SK-N-SH (cell line): Measurements from ENCODE around the gene RFPL4AL1. TPM values are rescaled to one million over a fixed set of nuclear protein-coding genes. Genes with fewer than 3 reads are reported as not detected.

Experiments
- polyA plus RNA-seq, 3 experiments: library from polyadenylated mRNA; depleted of rRNA; stranded (reverse); fragments of >200 nt; gene quantifications; 2 replicates each; pipeline ENCODE4 v1.2.3, GENCODE V29; 2012

The RFPL4AL1 gene
- polyA plus RNA-seq, 1 of the 3 experiments (the other 2 are of a cell fraction), result not detected

Other genes with a start within 250 kb of the RFPL4AL1 start
- gene SBK2, start 232.0 kb upstream of the RFPL4AL1 start, polyA plus RNA-seq (2012; rRNA removed), result 0.20 and 0.28 TPM in 2 replicates
- gene SBK3, start 223.6 kb upstream of the RFPL4AL1 start, polyA plus RNA-seq (2012; rRNA removed), result 0.03 and 0.05 TPM in 2 replicates
- 3.5 and 5.9 TPM in 2 replicates for gene ZNF579, start 188.3 kb upstream of the RFPL4AL1 start, polyA plus RNA-seq (2012; rRNA removed)
- 5.2 and 5.7 TPM in 2 replicates for gene FIZ1, start 169.6 kb upstream of the RFPL4AL1 start, polyA plus RNA-seq (2012; rRNA removed)
- gene ZNF524, start 168.8 kb upstream of the RFPL4AL1 start, polyA plus RNA-seq (2012; rRNA removed), result 7.2 and 7.3 TPM in 2 replicates
- gene ZNF865, start 163.5 kb upstream of the RFPL4AL1 start, polyA plus RNA-seq (2012; rRNA removed), result 3.4 and 5.0 TPM in 2 replicates
- 5.0 and 5.5 TPM in 2 replicates for gene ZNF784, start 144.6 kb upstream of the RFPL4AL1 start, polyA plus RNA-seq (2012; rRNA removed)
- 14.0 and 21.9 TPM in 2 replicates for gene ZNF580, start 128.1 kb upstream of the RFPL4AL1 start, polyA plus RNA-seq (2012; rRNA removed)
- 24.2 and 24.7 TPM in 2 replicates for gene ZNF581, start 125.5 kb upstream of the RFPL4AL1 start, polyA plus RNA-seq (2012; rRNA removed)
- gene CCDC106, start 120.9 kb upstream of the RFPL4AL1 start, polyA plus RNA-seq (2012; rRNA removed), result 20.1 and 27.1 TPM in 2 replicates
- gene U2AF2, start 114.1 kb upstream of the RFPL4AL1 start, polyA plus RNA-seq (2012; rRNA removed), result 217 and 321 TPM in 2 replicates
- 72.0 and 134 TPM in 2 replicates for gene EPN1, start 93.9 kb upstream of the RFPL4AL1 start, polyA plus RNA-seq (2012; rRNA removed)
- not detected in 2 replicates for gene NLRP9, start 30.7 kb upstream of the RFPL4AL1 start, polyA plus RNA-seq (2012; rRNA removed)
- gene RFPL4A, start 10.0 kb upstream of the RFPL4AL1 start, polyA plus RNA-seq (2012; rRNA removed), result 0.06 TPM in 1 of 2 replicates, not detected in the other
- 0.02 TPM in 1 of 2 replicates, not detected in the other for gene NLRP11, start 62.9 kb downstream of the RFPL4AL1 start, polyA plus RNA-seq (2012; rRNA removed)
- 0.02 and 0.03 TPM in 2 replicates for gene NLRP4, start 67.4 kb downstream of the RFPL4AL1 start, polyA plus RNA-seq (2012; rRNA removed)
- not detected in 2 replicates for gene NLRP13, start 163.2 kb downstream of the RFPL4AL1 start, polyA plus RNA-seq (2012; rRNA removed)
- gene NLRP8, start 178.7 kb downstream of the RFPL4AL1 start, polyA plus RNA-seq (2012; rRNA removed), result not detected in 2 replicates
- gene NLRP5, start 217.7 kb downstream of the RFPL4AL1 start, polyA plus RNA-seq (2012; rRNA removed), result not detected in 2 replicates